ENCODE measurements around the gene SMPD3.

Gene SMPD3

GRCh38 chr16:68455631-68456030 is 7.3 kb upstream of the SMPD3 start:
- no peak for DNase-seq
- no peak overlapping the region for H3K27ac Mint-ChIP-seq
- H3K9me3 Mint-ChIP-seq, result no peaks in the 10 kb centered on the region
- H3K27me3 Mint-ChIP-seq, result peaks cover 12% of the 10 kb centered on the region
- H3K4me1 Mint-ChIP-seq, result no peaks in the 10 kb centered on the region
- H3K4me3 Mint-ChIP-seq, result no peak overlapping the region
- ATAC-seq, result no peak

- Mint-ChIP-seq H3K9me3 (no peaks in the 10 kb centered on the region), H3K4me3 (no peak overlapping the region), H3K27me3 (peaks cover 7% of the 10 kb centered on the region), H3K27ac (no peak overlapping the region), H3K4me1 (no peaks in the 10 kb centered on the region)
- ATAC-seq (no peak), DNase-seq (no peak)
Observed at GRCh38 chr16:68454920-68455435, 6.7 kb upstream of the SMPD3 start.

DNA sequence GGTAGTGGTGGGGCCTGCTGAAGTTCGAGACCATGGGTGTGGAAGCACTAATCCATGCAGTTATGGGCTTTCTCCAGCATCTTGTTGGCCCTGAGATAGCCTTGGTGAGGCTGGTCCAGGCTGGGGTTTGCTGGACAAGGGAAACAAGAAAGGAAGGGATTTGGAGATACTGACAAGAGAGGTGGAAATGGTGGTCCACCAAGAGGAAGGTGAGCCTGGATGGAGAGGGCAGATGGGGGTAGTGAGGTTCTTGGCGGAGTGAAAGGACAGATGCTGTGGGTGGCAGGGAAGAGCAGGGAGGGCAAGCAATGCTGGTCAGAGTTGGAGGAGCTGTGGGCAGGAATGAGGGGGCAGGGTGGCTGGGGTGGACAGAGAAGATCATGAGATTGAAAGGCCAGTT is 5.5 kb upstream of the SMPD3 start:
- no peak for DNase-seq
- ATAC-seq, result no peak
- Mint-ChIP-seq H3K4me3 (no peak overlapping the region), H3K4me1 (peaks cover 7% of the 10 kb centered on the region), H3K27ac (no peak overlapping the region), H3K27me3 (no peaks in the 10 kb centered on the region), H3K9me3 (no peaks in the 10 kb centered on the region)

DNA sequence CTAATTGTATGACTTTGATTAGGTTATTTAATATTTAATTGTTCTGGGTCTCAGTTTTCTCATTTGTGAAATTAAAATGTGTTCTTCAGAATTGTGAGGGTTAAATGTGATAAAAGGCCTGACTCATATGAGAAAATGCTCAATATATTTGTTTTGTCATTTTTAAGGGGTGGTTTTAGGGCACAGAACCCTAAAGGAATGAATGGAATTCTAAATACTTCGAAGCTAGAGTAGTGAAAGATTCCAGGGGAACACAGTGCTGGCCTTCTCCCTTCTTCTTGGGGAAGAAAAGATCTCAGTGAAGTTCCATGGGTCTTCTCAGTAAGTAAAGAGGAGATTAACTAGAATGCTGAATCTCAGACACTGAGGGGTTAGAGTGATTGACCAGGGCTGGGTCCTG is 3.9 kb upstream of the SMPD3 start:
- H3K27ac Mint-ChIP-seq, result no peak overlapping the region
- DNase-seq (no peak), ATAC-seq (no peak)
- H3K4me1 Mint-ChIP-seq, result peaks cover 23% of the 10 kb centered on the region
- no peak overlapping the region for H3K4me3 Mint-ChIP-seq
- peaks cover 12% of the 10 kb centered on the region for H3K27me3 Mint-ChIP-seq
- no peaks in the 10 kb centered on the region for H3K9me3 Mint-ChIP-seq

DNA sequence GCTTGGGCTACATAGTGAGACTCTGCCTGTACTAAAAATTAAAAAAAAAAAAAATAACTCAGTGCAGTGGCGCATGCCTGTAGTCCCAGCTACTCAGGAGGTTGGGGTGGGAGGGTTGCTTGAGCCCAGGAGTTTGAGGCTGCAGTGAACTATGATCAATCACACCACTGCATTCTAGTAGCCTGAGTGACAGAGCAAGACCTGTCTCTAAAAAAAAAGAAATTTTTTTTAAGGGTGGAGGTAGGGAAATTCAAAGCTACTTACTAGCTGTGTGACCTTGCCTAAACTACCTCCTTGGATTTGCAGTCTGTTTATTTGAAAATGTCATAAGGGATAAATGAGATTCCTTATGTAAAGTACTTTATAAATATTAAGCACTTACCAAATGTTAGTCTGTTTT is 3.4 kb upstream of the SMPD3 start:
- no peak overlapping the region for H3K27ac Mint-ChIP-seq
- H3K4me3 Mint-ChIP-seq, result no peak overlapping the region
- peaks cover 24% of the 10 kb centered on the region for H3K4me1 Mint-ChIP-seq
- peaks cover 17% of the 10 kb centered on the region for H3K27me3 Mint-ChIP-seq
- H3K9me3 Mint-ChIP-seq, result no peaks in the 10 kb centered on the region
- DNase-seq (no peak), ATAC-seq (no peak)

DNA sequence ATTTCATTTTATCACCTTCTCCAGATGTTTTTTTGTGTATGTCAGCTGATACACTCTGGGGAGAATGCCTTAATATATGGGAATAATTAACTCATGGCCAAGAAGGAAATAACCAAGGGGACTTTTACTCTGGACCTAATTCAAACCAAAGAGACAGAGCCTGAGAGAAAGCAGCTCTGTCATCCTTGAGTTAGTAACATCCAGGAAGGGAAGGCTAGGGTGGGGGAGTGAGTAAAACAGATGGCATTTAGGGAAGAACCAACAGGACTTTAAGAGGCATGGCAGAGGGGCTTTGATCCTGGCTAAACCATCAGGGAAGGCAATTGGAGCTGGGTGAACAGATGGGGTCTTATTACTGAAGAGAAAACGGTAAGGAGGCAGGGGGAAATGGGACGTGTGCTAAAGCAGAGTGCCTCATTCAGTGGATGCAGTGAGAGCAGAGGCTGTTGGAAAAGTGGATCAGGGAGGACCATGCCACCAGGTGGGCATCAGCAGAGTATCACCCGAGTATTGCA is 2.5 kb upstream of the SMPD3 start:
- DNase-seq, result no peak
- H3K4me3 Mint-ChIP-seq, result no peak overlapping the region
- H3K27me3 Mint-ChIP-seq, result peaks cover 26% of the 10 kb centered on the region
- H3K27ac Mint-ChIP-seq, result no peak overlapping the region
- no peaks in the 10 kb centered on the region for H3K9me3 Mint-ChIP-seq
- ATAC-seq, result no peak
- H3K4me1 Mint-ChIP-seq, result peaks cover 24% of the 10 kb centered on the region

DNA sequence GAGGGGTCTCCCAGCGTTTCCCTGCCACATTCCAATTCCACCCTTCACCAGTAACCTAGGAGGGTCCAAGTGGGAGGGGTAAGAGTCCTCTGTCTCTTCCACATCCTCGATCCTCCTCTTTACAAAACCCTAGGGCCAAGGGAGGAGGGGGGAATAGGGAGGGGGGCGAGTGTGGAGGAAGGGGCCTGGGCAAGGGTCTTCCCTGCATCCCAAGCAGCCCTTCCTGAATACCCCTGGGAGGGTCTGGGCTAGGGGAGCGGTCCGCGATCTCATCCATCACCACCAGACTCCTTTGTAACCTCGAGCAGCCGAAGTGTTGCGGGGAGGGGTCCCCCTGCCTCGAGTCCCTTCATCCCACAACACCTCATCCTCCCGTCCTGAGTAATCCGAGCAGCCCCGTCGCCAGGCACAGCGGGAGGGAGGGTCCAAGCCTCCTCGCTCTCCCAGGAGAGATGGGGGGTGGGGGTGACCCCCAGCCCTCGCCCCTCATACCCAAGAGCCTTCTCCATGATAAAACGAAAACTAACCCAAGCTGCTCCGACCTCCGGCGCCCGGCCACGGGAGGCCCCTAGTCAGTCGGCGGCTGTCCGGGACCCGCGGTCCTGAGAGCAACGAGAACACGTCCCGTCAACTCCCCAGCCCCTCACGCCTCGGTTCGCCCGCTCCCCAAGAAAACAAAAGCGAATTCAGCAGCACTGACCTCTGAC is 502 bp downstream of the SMPD3 start:
- DNase-seq (no peak), ATAC-seq (peak; percentile 36)
- Mint-ChIP-seq H3K4me1 (peaks cover 24% of the 10 kb centered on the region), H3K27me3 (peaks cover 56% of the 10 kb centered on the region), H3K4me3 (peak overlapping the region; percentile 82 to 94), H3K27ac (no peak overlapping the region), H3K9me3 (no peaks in the 10 kb centered on the region)

DNA sequence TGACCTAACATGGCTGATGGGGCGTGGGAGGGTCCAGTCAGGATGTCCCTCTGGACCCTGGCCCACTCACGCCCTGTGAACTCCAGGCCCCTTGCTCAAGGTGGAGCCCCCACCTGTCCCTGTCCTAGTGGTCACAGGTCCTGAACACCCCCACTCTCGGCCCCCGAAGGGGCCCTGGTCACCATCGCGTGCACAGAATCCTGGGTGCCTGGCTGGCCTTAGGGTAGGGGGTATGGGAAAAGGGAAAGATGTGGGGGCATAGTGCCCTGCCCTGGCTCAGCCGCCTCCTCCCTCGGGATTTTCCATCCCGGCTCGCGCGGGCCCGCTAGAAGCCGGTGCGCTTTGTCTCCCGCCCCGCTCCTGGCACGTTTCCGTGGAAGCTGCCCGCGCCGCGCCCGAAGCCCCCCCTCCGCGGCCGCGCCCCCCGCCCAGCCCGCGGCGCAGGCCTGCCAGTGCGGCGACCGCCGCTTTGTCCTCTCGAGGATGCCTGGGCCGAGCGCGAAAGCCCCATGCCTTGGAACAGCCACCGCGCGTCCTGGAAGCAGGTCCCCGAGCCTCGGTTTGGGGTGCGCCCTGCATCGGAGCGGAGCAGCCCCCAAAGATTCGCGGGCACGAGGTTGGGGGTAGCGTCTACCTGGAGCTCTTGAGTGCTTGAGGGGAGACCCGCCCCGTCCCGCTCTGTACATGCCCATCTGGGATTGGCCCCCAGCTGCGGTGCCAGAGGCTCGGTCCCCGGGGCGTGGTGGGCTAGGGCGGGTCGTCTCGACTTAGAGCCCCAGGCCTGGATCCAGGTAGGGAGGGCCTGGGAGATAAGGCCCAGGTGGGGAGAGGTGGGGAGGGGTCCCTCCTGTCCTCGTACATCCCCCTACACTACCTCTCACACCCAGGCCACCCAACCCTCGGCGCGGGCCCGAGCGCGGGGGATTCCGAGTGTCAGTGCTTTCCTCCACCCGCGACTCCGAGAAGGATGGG is 1.3 kb downstream of the SMPD3 start:
- Mint-ChIP-seq H3K27me3 (peaks cover 64% of the 10 kb centered on the region), H3K9me3 (no peaks in the 10 kb centered on the region), H3K4me1 (peaks cover 24% of the 10 kb centered on the region), H3K4me3 (peak overlapping the region; percentile 82 to 94), H3K27ac (no peak overlapping the region)
- ATAC-seq, result no peak
- DNase-seq, result peak in 1 of 2 donors; percentile 14

GRCh38 chr16:68445458-68445857 is 2.9 kb downstream of the SMPD3 start:
- H3K27ac Mint-ChIP-seq, result no peak overlapping the region
- DNase-seq, result peak; percentile 53 to 63
- H3K9me3 Mint-ChIP-seq, result no peaks in the 10 kb centered on the region
- H3K4me1 Mint-ChIP-seq, result peaks cover 24% of the 10 kb centered on the region
- no peak for ATAC-seq
- H3K27me3 Mint-ChIP-seq, result peaks cover 67% of the 10 kb centered on the region
- no peak overlapping the region for H3K4me3 Mint-ChIP-seq

DNA sequence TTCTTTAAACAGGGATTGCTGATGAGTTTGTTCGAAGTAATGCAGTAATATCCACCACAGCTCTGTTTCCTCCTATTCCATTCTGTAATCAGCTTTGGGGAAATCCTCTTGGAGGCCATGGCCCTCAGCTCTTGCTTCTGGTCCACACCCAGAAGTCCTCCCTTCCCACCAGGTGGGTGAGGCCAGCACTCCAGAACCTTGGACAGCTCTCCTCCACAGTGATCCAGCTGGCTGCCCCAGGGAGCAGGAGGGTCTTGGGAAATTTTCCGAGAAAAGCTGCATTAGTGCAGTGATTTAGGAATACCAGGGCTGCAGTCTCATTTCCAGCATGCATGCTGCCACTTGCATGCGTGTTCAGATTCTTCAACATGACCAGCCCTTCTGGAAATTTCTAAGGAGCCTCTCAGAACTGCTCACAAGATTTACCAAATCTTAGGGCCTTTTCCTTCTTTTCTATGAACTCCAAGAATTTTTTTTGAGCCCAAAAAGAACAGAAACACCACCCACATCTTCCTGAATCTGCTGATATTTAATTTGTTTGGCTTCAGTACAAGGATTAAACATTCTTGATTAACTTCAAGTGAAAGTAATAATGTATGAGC is 4.2 kb downstream of the SMPD3 start:
- no peak for ATAC-seq
- Mint-ChIP-seq H3K9me3 (no peaks in the 10 kb centered on the region), H3K4me1 (peaks cover 21% of the 10 kb centered on the region), H3K27me3 (peaks cover 67% of the 10 kb centered on the region), H3K4me3 (no peak overlapping the region), H3K27ac (no peak overlapping the region)
- DNase-seq, result no peak

DNA sequence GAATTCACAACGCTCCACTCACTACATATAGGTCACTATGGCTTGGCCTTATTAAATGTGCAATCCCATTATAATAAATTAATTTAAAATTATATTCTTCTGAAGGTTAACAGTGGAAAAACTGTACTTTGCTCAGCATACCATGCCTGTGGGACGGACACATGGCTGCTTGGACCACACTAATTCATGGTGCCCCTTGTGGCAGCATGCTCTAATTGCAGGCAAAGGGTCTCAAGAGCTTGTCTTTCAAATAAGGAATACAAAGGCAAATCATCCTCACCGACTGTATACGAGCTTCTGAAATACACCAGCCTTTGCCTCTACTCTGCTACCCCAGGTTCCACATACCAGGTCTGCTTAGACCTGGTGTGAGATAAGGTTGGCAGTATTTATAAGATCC is 11.7 kb downstream of the SMPD3 start:
- Mint-ChIP-seq H3K4me1 (peaks cover 15% of the 10 kb centered on the region), H3K27me3 (no peaks in the 10 kb centered on the region), H3K27ac (no peak overlapping the region), H3K4me3 (no peak overlapping the region), H3K9me3 (peaks cover 14 to 20% of the 10 kb centered on the region in 2 donors)
- DNase-seq, result no peak
- no peak for ATAC-seq

DNA sequence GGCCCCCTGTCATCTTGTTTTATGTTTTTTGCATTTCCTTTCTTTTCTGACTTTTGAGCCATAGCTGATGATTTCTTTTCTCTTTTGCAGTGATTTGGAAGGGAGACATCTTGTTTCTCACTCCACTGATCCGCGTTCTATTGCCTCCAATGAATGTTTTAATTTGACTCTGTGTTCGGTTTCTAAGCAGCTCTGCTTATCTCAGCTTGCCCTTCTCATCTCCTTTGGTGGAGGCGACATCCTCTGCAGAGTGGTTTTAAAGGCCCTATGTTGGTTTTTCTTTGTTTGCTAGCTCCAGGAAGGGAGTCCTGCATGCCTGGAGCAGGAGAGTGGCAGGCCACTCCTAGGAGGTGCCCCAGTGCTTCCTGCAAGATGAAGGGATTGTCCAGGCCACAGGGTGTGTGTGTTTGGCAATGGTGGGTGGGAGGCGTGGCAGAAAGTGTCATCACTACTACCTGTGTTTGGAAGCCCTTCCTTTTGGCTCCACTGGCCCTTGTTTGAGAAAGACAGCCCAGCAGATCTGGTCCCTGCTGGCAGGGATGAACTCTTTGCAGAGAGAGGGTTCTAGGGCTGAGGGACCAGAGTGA is 13.6 kb downstream of the SMPD3 start:
- ATAC-seq, result no peak

DNA sequence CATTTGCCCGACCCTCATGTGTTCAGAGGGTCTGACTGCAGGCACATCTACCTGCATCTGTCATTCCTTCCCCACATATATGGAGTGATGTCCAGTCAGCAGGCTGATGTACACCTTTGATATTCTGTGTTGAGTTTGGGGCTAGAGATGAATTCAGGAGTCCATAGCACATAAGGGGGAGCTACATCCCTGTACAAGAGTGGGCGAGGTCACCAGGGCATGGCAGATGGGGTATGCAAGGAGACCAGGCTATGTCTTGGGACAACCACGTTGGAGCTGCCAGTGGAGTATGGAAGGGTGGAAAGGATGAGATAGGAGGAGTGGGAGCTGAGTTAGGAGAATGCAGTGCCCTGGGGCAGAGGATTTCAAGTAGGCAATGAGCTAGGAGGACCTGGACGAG is 15.0 kb downstream of the SMPD3 start:
- no peak overlapping the region for H3K27ac Mint-ChIP-seq
- H3K27me3 Mint-ChIP-seq, result no peaks in the 10 kb centered on the region
- ATAC-seq (no peak), DNase-seq (no peak)
- H3K4me1 Mint-ChIP-seq, result peaks cover 24% of the 10 kb centered on the region
- H3K4me3 Mint-ChIP-seq, result no peak overlapping the region
- H3K9me3 Mint-ChIP-seq, result peaks cover 14 to 20% of the 10 kb centered on the region in 2 donors

More for the DNA sequence above, 13.6 kb downstream of the SMPD3 start:
- H3K4me3 Mint-ChIP-seq, result no peak overlapping the region
- H3K9me3 Mint-ChIP-seq, result peaks cover 14 to 20% of the 10 kb centered on the region in 2 donors
- no peak for DNase-seq
- H3K4me1 Mint-ChIP-seq, result peaks cover 24% of the 10 kb centered on the region
- no peaks in the 10 kb centered on the region for H3K27me3 Mint-ChIP-seq
- H3K27ac Mint-ChIP-seq, result no peak overlapping the region

GRCh38 chr16:68432701-68433100 is 15.6 kb downstream of the SMPD3 start:
- DNase-seq (no peak), ATAC-seq (no peak)
- H3K4me1 Mint-ChIP-seq, result peaks cover 24% of the 10 kb centered on the region
- H3K4me3 Mint-ChIP-seq, result no peak overlapping the region
- peaks cover 14 to 18% of the 10 kb centered on the region in 2 donors for H3K9me3 Mint-ChIP-seq
- H3K27me3 Mint-ChIP-seq, result no peaks in the 10 kb centered on the region
- H3K27ac Mint-ChIP-seq, result no peak overlapping the region
